Mucosa of descending colon (tissue), 3 donors: ENCODE measurements around the gene MAP9. TPM values are rescaled to one million over a fixed set of nuclear protein-coding genes. Genes with fewer than 3 reads are reported as not detected.

Experiments
- ATAC-seq: fragments of 200-7000 bp; cut with Tn5 transposase; one replicate; pipeline ENCODE4 v1.9.1; 2020; ENCODE audit warnings: mild to moderate bottlenecking, moderate library complexity
- DNase-seq, 3 donors: peaks; one replicate each; pipeline ENCODE4 v3.0.0-alpha.2; 2020
- H3K36me3 ChIP-seq: fragments of 200-600 bp; one replicate; pipeline ENCODE4 v1.8.0; 2021; ENCODE audit warnings: low read depth, mild to moderate bottlenecking
- H3K4me1 ChIP-seq: fragments of 200-600 bp; one replicate; pipeline ENCODE4 v1.8.0; 2021; ENCODE audit warnings: low read depth, mild to moderate bottlenecking
- H3K4me3 ChIP-seq: fragments of 200-600 bp; one replicate; pipeline ENCODE4 v1.8.0; 2021; ENCODE audit warnings: mild to moderate bottlenecking
- H3K9me3 ChIP-seq: fragments of 200-600 bp; one replicate; pipeline ENCODE4 v1.8.0; 2021; ENCODE audit warnings: mild to moderate bottlenecking
- intact Hi-C, 2 donors: fragments of 100-400 bp; cut with DNase I in 1 of 2; cut with micrococcal nuclease in 1 of 2; formaldehyde crosslinking; loops; one replicate each; pipeline versions ENCODE4 v1.11.0 to v1.11.1; 2022; cut with DNase I, micrococcal nuclease
- total RNA-seq, 3 donors: library from RNA; stranded (reverse); fragmentation: NEBNext Ultra II Directional in 2 of 3; extraction: Animal tissue kit (Norgen Biotek cat#: 25700) in 2 of 3; gene quantifications; one replicate each; pipeline versions ENCODE4 v1.2.1 to v1.2.4, GENCODE V29; 2021 to 2023
- TF ChIP-seq, protein P1 (sequence below): fragments of 200-600 bp; IDR thresholded peaks from one replicate; pipeline ENCODE4 v1.8.0; 2022; ENCODE audit warnings: antibody characterized with exemption, mild to moderate bottlenecking
- donor health status: DM: no; HTN: no; CAD: no; lungs with moderate emphysema.
- donor health status: DM: no; HTN: no; CAD: no.
- donor health status: DM: no; HTN: yes; CAD: no.

Gene MAP9
- total RNA-seq, 3 donors from 2014 or later = 0.75 to 11.7 (median 2.1) TPM

DNA sequence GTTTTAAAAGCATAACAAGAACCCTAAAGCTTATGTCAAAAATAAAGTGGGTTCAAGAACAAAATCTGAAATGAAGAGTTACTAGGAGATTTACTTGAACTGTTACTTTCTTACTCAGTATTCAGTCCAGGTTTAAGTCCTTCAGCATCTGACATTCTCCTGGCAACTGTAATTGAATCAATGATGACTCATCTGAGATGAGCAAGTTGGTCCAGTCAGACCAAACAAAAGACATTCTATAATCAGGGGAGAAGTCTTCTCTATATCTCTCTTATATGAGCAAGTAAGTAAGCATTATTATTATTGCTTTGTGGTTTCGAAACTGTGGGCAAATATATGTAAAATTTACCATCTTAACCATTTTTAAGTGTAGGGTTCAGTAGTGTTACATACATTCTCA, 34.6 kb downstream of the MAP9 start:
- Histone ChIP-seq H3K4me3 (no peak overlapping the region), H3K36me3 (no peaks in the 10 kb centered on the region), H3K9me3 (peaks cover 20% of the 10 kb centered on the region), H3K4me1 (no peaks in the 10 kb centered on the region)
- intact Hi-C loops = no loop called here
- DNase-seq (no peak), ATAC-seq (no peak)
- TF ChIP-seq, protein P1, sequence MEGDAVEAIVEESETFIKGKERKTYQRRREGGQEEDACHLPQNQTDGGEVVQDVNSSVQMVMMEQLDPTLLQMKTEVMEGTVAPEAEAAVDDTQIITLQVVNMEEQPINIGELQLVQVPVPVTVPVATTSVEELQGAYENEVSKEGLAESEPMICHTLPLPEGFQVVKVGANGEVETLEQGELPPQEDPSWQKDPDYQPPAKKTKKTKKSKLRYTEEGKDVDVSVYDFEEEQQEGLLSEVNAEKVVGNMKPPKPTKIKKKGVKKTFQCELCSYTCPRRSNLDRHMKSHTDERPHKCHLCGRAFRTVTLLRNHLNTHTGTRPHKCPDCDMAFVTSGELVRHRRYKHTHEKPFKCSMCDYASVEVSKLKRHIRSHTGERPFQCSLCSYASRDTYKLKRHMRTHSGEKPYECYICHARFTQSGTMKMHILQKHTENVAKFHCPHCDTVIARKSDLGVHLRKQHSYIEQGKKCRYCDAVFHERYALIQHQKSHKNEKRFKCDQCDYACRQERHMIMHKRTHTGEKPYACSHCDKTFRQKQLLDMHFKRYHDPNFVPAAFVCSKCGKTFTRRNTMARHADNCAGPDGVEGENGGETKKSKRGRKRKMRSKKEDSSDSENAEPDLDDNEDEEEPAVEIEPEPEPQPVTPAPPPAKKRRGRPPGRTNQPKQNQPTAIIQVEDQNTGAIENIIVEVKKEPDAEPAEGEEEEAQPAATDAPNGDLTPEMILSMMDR = no peak

- TF ChIP-seq, protein P1 = no peak
- Histone ChIP-seq H3K4me1 (no peaks in the 10 kb centered on the region), H3K4me3 (no peak overlapping the region), H3K9me3 (peaks cover 20% of the 10 kb centered on the region), H3K36me3 (no peaks in the 10 kb centered on the region)
- intact Hi-C loops = no loop called here
- no peak for DNase-seq
- no peak for ATAC-seq
Measured at GRCh38 chr4:155339999-155340398, 36.8 kb downstream of the MAP9 start.

GRCh38 chr4:155339588-155339987, 37.2 kb downstream of the MAP9 start:
- peak in 1 of 3 donors; percentile 7 for DNase-seq
- Histone ChIP-seq H3K9me3 (peaks cover 20% of the 10 kb centered on the region), H3K4me3 (no peak overlapping the region), H3K36me3 (no peaks in the 10 kb centered on the region), H3K4me1 (no peaks in the 10 kb centered on the region)
- intact Hi-C loops = no loop called here
- ATAC-seq = peak; percentile 55
- TF ChIP-seq, protein P1 = no peak

DNA sequence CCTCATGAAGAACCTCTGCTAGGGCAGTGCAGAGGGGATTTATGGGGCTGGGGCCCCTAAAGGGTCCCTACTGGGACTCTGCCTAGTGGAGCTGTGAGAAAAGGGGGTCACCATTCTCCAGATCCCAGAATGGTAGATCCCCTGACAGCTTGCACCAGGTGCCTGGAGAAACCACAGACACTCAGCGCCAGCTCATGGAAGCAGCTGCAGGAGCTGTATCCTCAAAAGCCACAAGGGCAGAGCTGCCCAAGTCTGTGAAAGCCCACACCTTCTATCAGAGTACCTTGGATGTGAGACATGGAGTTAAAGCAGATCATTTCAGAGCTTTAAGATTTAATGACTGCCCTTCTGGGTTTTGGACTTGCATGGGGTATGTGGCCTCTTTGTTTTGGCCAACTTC, 38.6 kb downstream of the MAP9 start:
- ATAC-seq = no peak

GRCh38 chr4:155336242-155336641, 40.5 kb downstream of the MAP9 start:
- TF ChIP-seq, protein P1 = no peak
- ATAC-seq (no peak), DNase-seq (no peak)
- intact Hi-C loops = no loop called here
- Histone ChIP-seq H3K4me1 (no peaks in the 10 kb centered on the region), H3K36me3 (no peaks in the 10 kb centered on the region), H3K9me3 (peaks cover 20% of the 10 kb centered on the region), H3K4me3 (no peak overlapping the region)

More for the DNA sequence above, 38.6 kb downstream of the MAP9 start:
- Histone ChIP-seq H3K4me1 (no peaks in the 10 kb centered on the region), H3K36me3 (no peaks in the 10 kb centered on the region), H3K9me3 (peaks cover 20% of the 10 kb centered on the region), H3K4me3 (no peak overlapping the region)
- intact Hi-C loops = no loop called here
- no peak for DNase-seq
- TF ChIP-seq, protein P1 = no peak

DNA sequence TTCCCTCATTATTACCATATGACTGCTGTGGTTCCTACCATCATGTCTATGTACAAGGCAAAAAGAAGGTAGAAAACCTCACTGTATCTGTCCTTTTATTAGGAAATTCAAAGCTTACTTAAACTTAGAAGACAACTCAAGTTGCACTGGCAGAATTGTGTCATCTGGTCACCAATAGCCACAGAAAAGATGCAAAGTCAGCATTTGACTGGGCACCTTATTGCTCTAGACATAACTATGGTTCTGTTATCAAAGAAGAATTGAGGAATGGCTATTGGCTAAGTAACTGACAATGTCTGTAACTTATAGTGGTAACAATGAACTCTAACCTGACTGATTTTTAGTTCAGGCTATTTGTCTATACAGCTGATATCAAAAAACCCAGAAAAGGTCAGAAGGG, 45.3 kb downstream of the MAP9 start:
- intact Hi-C loops = no loop called here
- DNase-seq = no peak

More for the DNA sequence above, 45.3 kb downstream of the MAP9 start:
- H3K4me3 ChIP-seq = no peak overlapping the region
- TF ChIP-seq, protein P1 = no peak
- no peak for ATAC-seq
- H3K9me3 ChIP-seq = no peaks in the 10 kb centered on the region
- H3K36me3 ChIP-seq = no peaks in the 10 kb centered on the region
- no peaks in the 10 kb centered on the region for H3K4me1 ChIP-seq
